DOHH2 (cell line): ENCODE results near the gene NAGS.

Experiments
- H3F3A ChIP-seq: fragments of 200-600 bp; sonication (generic), shearing (Covaris generic); 2 replicates; pipeline ENCODE4 v1.6.0; 2016; ENCODE audit warnings: antibody characterized with exemption, mild to moderate bottlenecking; ENCODE audit not compliant: control insufficient read depth, insufficient read depth
- H3K27ac ChIP-seq: fragments of 200-600 bp; sonication (generic); 2 replicates; pipeline ENCODE4 v1.5.1; 2014; ENCODE audit warnings: low read depth, mild to moderate bottlenecking, low read length, moderate library complexity
- H3K27me3 ChIP-seq: fragments of 200-600 bp; sonication (generic); 2 replicates; pipeline ENCODE4 v1.6.1; 2014; ENCODE audit warnings: mild to moderate bottlenecking, low read length, mixed read lengths; ENCODE audit not compliant: control insufficient read depth
- H3K36me3 ChIP-seq: fragments of 200-600 bp; sonication (generic); 2 replicates; pipeline ENCODE4 v1.6.1; 2014; ENCODE audit warnings: mild to moderate bottlenecking, low read length, moderate library complexity, mixed read lengths; ENCODE audit not compliant: control insufficient read depth
- H3K4me1 ChIP-seq: fragments of 200-600 bp; sonication (generic); 2 replicates; pipeline ENCODE4 v1.6.1; 2014; ENCODE audit warnings: mild to moderate bottlenecking, low read length, mixed read lengths; ENCODE audit not compliant: control insufficient read depth
- H3K4me2 ChIP-seq: fragments of 200-600 bp; sonication (generic); 2 replicates; pipeline ENCODE4 v1.6.0; 2014; ENCODE audit warnings: mild to moderate bottlenecking, low read length, moderate library complexity
- H3K4me3 ChIP-seq: fragments of 200-600 bp; sonication (generic); 2 replicates; pipeline ENCODE4 v1.5.1; 2014; ENCODE audit warnings: mild to moderate bottlenecking, low read length, mixed read lengths
- H3K79me2 ChIP-seq: fragments of 200-600 bp; sonication (generic); 2 replicates; pipeline ENCODE4 v1.6.1; 2014; ENCODE audit warnings: mild to moderate bottlenecking, low read length, mixed read lengths; ENCODE audit not compliant: control insufficient read depth
- H3K9me2 ChIP-seq: fragments of 200-600 bp; sonication (generic); replicated peaks from 2 replicates; pipeline ENCODE4 v1.6.1; 2014; ENCODE audit warnings: mild to moderate bottlenecking, low read length, mixed read lengths; ENCODE audit not compliant: control insufficient read depth
- H3K9me3 ChIP-seq: fragments of 200-600 bp; sonication (generic); 2 replicates; pipeline ENCODE4 v1.6.1; 2014; ENCODE audit warnings: antibody characterized with exemption, low read length, mixed read lengths; ENCODE audit not compliant: control insufficient read depth, insufficient read depth
- H4K20me1 ChIP-seq: fragments of 200-600 bp; sonication (generic); 2 replicates; pipeline ENCODE4 v1.6.0; 2014; ENCODE audit warnings: low read depth, mild to moderate bottlenecking, antibody characterized with exemption, low read length, moderate library complexity; ENCODE audit not compliant: control insufficient read depth, insufficient read depth
- CTCF ChIP-seq: fragments of 200-600 bp; sonication (generic); IDR thresholded peaks from one replicate; pipeline ENCODE4 v1.5.1; 2014; ENCODE audit warnings: antibody characterized with exemption, mild to moderate bottlenecking, low read depth, low read length; ENCODE audit not compliant: poor library complexity, severe bottlenecking
- EZH2phosphoT487 ChIP-seq: fragments of 200-600 bp; sonication (generic); IDR thresholded peaks from 2 replicates; pipeline ENCODE4 v1.6.1; 2017; ENCODE audit warnings: borderline replicate concordance, mild to moderate bottlenecking, antibody characterized with exemption, low read length, moderate library complexity, mixed read lengths

The NAGS gene

DNA sequence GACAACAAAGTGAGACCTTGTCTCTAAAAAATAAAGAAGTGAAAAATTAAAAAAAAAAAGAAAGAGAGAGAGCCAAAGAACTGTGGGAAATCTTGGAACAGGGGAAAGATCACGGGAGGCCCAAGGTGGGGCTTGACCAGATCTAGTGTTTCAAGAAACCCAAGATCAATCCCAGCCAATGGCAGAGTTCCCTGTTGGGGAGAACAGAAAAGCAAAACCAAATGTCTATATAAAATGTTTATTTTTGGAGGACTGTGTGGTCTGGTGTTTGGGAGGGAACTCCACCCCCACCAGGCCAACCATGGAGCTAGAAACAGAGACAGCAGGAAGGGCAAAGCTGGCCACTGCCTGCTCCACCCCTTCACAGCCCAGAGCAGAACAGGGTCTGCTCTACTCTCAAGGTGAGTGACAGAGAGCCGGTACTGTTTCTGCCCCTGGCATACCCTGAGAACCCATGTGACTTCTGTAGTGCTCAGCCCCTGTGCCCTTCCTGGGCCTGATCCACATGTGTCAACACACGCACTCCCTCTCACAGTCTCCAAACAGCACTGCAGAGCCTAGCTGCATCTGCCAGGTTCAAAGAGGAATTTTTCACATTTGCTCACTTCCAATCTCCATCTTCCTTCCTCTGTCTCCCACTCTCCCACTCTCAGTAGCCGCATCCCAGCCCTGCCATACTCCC lies 6.7 kb downstream of the NAGS start:
- Histone ChIP-seq H3F3A (no peaks in the 10 kb centered on the region), H3K36me3 (peaks cover 6% of the 10 kb centered on the region), H3K4me3 (no peak overlapping the region), H3K4me1 (peaks cover 34% of the 10 kb centered on the region), H3K9me2 (no peaks in the 10 kb centered on the region), H3K9me3 (no peaks in the 10 kb centered on the region), H3K79me2 (peaks cover 10% of the 10 kb centered on the region), H3K4me2 (no peak overlapping the region), H3K27ac (no peak overlapping the region), H4K20me1 (no peaks in the 10 kb centered on the region), H3K27me3 (peaks cover 6% of the 10 kb centered on the region)
- no peak for TF ChIP-seq EZH2phosphoT487
- TF ChIP-seq CTCF: no peak

- Histone ChIP-seq H3K79me2 (peaks cover 10% of the 10 kb centered on the region), H3K27me3 (no peaks in the 10 kb centered on the region), H3K27ac (no peak overlapping the region), H4K20me1 (no peaks in the 10 kb centered on the region), H3K4me3 (no peak overlapping the region), H3K9me2 (no peaks in the 10 kb centered on the region), H3K9me3 (no peaks in the 10 kb centered on the region), H3K36me3 (peaks cover 6% of the 10 kb centered on the region), H3K4me2 (no peak overlapping the region), H3F3A (no peaks in the 10 kb centered on the region), H3K4me1 (peaks cover 29% of the 10 kb centered on the region)
- no peak for TF ChIP-seq EZH2phosphoT487
- TF ChIP-seq CTCF: no peak
Measured at GRCh38 chr17:44011876-44012275, 7.5 kb downstream of the NAGS start.

- peaks cover 6% of the 10 kb centered on the region for H3K36me3 ChIP-seq
- H3F3A ChIP-seq: no peaks in the 10 kb centered on the region
- H3K9me3 ChIP-seq: no peaks in the 10 kb centered on the region
- H3K4me2 ChIP-seq: no peak overlapping the region
- H3K9me2 ChIP-seq: no peaks in the 10 kb centered on the region
- no peaks in the 10 kb centered on the region for H4K20me1 ChIP-seq
- peaks cover 10% of the 10 kb centered on the region for H3K79me2 ChIP-seq
- H3K4me3 ChIP-seq: no peak overlapping the region
- no peak for TF ChIP-seq EZH2phosphoT487
- no peak for TF ChIP-seq CTCF
- no peak overlapping the region for H3K27ac ChIP-seq
- H3K27me3 ChIP-seq: no peaks in the 10 kb centered on the region
- H3K4me1 ChIP-seq: peaks cover 26% of the 10 kb centered on the region
Measured at GRCh38 chr17:44012391-44012790, 8.0 kb downstream of the NAGS start.
